ENCODE data around the gene MACROD2. TPM values are rescaled to one million over a fixed set of nuclear protein-coding genes. Genes with fewer than 3 reads are reported as not detected.

The MACROD2 gene
- total and polyA plus RNA-seq, 2 experiments from 2014 or later, result 2.8 to 4.3 TPM

DNA sequence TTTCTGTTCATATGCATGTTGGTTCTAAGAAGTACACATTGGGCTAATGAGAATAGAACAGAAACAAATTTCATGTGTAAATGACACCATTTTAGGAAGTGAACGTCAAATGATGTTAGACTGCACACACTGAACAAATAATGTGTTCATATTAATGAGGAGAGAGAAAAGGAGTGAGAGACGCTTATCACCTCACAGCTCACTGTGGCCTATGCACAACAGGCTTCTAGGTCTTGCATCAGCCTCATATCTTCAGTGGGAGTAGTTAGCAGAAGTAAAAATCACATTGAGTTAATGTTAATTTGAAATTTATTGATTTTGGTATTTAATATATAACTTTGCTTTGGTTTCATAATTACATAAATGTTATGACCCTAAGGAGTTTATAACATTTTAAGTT is 454.9 kb downstream of the MACROD2 start:
- Histone ChIP-seq H4K20me1 (replicated peaks; ENCODE audit: insufficient read depth) (no peaks in the 10 kb centered on the region), H3K4me3 (no peak overlapping the region), H3K27me3 (ENCODE audit: insufficient read depth) (no peaks in the 10 kb centered on the region), H3K36me3 (ENCODE audit: insufficient read depth) (no peaks in the 10 kb centered on the region), H3K9me2 (ENCODE audit: insufficient read depth) (0 out of 2 replicates have a peak, but pooled peaks cover 5% of the 10 kb centered on the region), H3F3A (replicated peaks; ENCODE audit: low read depth) (no peaks in the 10 kb centered on the region), H3K79me2 (replicated peaks; ENCODE audit: insufficient read depth) (no peaks in the 10 kb centered on the region), H3K27ac (ENCODE audit: low read depth) (no peak overlapping the region), H3K4me1 (ENCODE audit: insufficient read depth) (no peaks in the 10 kb centered on the region; the same call in 1 of the 2 replicates), H3K4me2 (no peak overlapping the region), H2AFZ (no peak overlapping the region)
- DNase-seq (ENCODE audit: low spot score) (no peak), ATAC-seq (no peak)
- Mint-ChIP-seq H3K4me3 (no peak overlapping the region), H3K4me1 (peaks cover 7% of the 10 kb centered on the region; the same call in 2 of the 3 replicates), H3K36me3 (ENCODE audit: low read depth) (peaks cover 3% of the 10 kb centered on the region; the same call in 2 of the 3 replicates), H3K9me3 (no peaks in the 10 kb centered on the region), H3K27ac (no peak overlapping the region), H3K27me3 (ENCODE audit: insufficient read depth, low read depth, poor library complexity) (no peaks in the 10 kb centered on the region)
- TF ChIP-seq EZH2phosphoT487 (IDR thresholded peaks at IDR 0.05; ENCODE audit: unreplicated experiment) (no peak), POLR2AphosphoS5 (IDR thresholded peaks at IDR 0.05; ENCODE audit: low read depth) (no peak), CREB1 (CRISPR knock-in tag; IDR thresholded peaks at IDR 0.05; ENCODE audit: low read depth) (no peak), STAT1 (IDR thresholded peaks at IDR 0.05; ENCODE audit: unreplicated experiment) (no peak), EZH2 (IDR thresholded peaks at IDR 0.05; ENCODE audit: low read depth, unreplicated experiment) (no peak), NANOG (IDR thresholded peaks at IDR 0.05; ENCODE audit: borderline replicate concordance) (no peak), ZNF331 (CRISPR knock-in tag; IDR thresholded peaks at IDR 0.05; ENCODE audit: low read depth) (no peak), ZNF114 (CRISPR knock-in tag; IDR thresholded peaks at IDR 0.05) (no peak), JUNB (IDR thresholded peaks at IDR 0.05; ENCODE audit: unreplicated experiment) (no peak)
- TF ChIP-seq, protein P1, sequence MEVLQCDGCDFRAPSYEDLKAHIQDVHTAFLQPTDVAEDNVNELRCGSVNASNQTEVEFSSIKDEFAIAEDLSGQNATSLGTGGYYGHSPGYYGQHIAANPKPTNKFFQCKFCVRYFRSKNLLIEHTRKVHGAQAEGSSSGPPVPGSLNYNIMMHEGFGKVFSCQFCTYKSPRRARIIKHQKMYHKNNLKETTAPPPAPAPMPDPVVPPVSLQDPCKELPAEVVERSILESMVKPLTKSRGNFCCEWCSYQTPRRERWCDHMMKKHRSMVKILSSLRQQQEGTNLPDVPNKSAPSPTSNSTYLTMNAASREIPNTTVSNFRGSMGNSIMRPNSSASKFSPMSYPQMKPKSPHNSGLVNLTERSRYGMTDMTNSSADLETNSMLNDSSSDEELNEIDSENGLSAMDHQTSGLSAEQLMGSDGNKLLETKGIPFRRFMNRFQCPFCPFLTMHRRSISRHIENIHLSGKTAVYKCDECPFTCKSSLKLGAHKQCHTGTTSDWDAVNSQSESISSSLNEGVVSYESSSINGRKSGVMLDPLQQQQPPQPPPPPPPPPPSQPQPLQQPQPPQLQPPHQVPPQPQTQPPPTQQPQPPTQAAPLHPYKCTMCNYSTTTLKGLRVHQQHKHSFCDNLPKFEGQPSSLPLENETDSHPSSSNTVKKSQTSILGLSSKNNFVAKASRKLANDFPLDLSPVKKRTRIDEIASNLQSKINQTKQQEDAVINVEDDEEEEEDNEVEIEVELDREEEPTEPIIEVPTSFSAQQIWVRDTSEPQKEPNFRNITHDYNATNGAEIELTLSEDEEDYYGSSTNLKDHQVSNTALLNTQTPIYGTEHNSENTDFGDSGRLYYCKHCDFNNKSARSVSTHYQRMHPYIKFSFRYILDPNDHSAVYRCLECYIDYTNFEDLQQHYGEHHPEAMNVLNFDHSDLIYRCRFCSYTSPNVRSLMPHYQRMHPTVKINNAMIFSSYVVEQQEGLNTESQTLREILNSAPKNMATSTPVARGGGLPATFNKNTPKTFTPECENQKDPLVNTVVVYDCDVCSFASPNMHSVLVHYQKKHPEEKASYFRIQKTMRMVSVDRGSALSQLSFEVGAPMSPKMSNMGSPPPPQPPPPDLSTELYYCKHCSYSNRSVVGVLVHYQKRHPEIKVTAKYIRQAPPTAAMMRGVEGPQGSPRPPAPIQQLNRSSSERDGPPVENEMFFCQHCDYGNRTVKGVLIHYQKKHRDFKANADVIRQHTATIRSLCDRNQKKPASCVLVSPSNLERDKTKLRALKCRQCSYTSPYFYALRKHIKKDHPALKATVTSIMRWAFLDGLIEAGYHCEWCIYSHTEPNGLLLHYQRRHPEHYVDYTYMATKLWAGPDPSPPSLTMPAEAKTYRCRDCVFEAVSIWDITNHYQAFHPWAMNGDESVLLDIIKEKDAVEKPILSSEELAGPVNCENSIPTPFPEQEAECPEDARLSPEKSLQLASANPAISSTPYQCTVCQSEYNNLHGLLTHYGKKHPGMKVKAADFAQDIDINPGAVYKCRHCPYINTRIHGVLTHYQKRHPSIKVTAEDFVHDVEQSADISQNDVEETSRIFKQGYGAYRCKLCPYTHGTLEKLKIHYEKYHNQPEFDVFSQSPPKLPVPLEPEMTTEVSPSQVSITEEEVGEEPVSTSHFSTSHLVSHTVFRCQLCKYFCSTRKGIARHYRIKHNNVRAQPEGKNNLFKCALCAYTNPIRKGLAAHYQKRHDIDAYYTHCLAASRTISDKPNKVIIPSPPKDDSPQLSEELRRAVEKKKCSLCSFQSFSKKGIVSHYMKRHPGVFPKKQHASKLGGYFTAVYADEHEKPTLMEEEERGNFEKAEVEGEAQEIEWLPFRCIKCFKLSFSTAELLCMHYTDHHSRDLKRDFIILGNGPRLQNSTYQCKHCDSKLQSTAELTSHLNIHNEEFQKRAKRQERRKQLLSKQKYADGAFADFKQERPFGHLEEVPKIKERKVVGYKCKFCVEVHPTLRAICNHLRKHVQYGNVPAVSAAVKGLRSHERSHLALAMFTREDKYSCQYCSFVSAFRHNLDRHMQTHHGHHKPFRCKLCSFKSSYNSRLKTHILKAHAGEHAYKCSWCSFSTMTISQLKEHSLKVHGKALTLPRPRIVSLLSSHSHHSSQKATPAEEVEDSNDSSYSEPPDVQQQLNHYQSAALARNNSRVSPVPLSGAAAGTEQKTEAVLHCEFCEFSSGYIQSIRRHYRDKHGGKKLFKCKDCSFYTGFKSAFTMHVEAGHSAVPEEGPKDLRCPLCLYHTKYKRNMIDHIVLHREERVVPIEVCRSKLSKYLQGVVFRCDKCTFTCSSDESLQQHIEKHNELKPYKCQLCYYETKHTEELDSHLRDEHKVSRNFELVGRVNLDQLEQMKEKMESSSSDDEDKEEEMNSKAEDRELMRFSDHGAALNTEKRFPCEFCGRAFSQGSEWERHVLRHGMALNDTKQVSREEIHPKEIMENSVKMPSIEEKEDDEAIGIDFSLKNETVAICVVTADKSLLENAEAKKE (CRISPR knock-in tag; IDR thresholded peaks at IDR 0.05), result no peak
- TF ChIP-seq, protein P2, sequence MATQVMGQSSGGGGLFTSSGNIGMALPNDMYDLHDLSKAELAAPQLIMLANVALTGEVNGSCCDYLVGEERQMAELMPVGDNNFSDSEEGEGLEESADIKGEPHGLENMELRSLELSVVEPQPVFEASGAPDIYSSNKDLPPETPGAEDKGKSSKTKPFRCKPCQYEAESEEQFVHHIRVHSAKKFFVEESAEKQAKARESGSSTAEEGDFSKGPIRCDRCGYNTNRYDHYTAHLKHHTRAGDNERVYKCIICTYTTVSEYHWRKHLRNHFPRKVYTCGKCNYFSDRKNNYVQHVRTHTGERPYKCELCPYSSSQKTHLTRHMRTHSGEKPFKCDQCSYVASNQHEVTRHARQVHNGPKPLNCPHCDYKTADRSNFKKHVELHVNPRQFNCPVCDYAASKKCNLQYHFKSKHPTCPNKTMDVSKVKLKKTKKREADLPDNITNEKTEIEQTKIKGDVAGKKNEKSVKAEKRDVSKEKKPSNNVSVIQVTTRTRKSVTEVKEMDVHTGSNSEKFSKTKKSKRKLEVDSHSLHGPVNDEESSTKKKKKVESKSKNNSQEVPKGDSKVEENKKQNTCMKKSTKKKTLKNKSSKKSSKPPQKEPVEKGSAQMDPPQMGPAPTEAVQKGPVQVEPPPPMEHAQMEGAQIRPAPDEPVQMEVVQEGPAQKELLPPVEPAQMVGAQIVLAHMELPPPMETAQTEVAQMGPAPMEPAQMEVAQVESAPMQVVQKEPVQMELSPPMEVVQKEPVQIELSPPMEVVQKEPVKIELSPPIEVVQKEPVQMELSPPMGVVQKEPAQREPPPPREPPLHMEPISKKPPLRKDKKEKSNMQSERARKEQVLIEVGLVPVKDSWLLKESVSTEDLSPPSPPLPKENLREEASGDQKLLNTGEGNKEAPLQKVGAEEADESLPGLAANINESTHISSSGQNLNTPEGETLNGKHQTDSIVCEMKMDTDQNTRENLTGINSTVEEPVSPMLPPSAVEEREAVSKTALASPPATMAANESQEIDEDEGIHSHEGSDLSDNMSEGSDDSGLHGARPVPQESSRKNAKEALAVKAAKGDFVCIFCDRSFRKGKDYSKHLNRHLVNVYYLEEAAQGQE (IDR thresholded peaks at IDR 0.05; ENCODE audit: unreplicated experiment), result no peak
- TF ChIP-seq, protein P3, sequence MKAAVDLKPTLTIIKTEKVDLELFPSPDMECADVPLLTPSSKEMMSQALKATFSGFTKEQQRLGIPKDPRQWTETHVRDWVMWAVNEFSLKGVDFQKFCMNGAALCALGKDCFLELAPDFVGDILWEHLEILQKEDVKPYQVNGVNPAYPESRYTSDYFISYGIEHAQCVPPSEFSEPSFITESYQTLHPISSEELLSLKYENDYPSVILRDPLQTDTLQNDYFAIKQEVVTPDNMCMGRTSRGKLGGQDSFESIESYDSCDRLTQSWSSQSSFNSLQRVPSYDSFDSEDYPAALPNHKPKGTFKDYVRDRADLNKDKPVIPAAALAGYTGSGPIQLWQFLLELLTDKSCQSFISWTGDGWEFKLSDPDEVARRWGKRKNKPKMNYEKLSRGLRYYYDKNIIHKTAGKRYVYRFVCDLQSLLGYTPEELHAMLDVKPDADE (IDR thresholded peaks at IDR 0.05), result no peak
- TF ChIP-seq, protein P4, sequence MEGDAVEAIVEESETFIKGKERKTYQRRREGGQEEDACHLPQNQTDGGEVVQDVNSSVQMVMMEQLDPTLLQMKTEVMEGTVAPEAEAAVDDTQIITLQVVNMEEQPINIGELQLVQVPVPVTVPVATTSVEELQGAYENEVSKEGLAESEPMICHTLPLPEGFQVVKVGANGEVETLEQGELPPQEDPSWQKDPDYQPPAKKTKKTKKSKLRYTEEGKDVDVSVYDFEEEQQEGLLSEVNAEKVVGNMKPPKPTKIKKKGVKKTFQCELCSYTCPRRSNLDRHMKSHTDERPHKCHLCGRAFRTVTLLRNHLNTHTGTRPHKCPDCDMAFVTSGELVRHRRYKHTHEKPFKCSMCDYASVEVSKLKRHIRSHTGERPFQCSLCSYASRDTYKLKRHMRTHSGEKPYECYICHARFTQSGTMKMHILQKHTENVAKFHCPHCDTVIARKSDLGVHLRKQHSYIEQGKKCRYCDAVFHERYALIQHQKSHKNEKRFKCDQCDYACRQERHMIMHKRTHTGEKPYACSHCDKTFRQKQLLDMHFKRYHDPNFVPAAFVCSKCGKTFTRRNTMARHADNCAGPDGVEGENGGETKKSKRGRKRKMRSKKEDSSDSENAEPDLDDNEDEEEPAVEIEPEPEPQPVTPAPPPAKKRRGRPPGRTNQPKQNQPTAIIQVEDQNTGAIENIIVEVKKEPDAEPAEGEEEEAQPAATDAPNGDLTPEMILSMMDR (conservative IDR thresholded peaks at IDR 0.05; ENCODE audit: low read depth in 2 of 2), result no peak

All from GM23338 (cell line).